ENCODE results near the gene OR52E4.

OR52E4 gene

DNA sequence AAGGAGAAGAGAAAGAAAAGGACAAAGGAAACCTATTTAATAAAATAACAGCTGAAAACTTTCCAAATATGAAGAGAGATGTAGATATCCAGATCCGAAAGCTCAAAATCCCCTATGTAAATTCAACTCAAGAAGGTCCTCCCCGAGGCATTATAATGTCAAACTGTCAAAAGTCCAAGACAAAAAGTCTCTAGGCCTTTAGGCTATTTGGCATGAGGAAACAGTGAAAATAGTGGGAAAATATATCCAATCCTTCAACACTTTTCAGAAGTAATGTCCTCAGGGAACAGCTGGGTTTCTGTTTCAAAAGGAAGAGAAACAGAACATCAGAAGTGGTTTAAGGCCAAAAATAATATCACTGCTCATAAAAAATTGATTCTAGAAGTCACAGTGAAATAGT is 1.9 kb upstream of the OR52E4 start:
- H3K36me3 ChIP-seq = no peaks in the 10 kb centered on the region
- no peaks in the 10 kb centered on the region for H3K4me1 ChIP-seq (ENCODE audit: control insufficient read depth in 1 of 2, insufficient read depth in 1 of 2, low read depth in 1 of 2, low read length in 1 of 2)
- H3K27ac ChIP-seq = no peak overlapping the region
- no peaks in the 10 kb centered on the region for H3K27me3 ChIP-seq
- H3K9me3 ChIP-seq = no peaks in the 10 kb centered on the region
- H3K4me3 ChIP-seq (ENCODE audit: low read depth in 1 of 2, low read length in 1 of 2) = no peak overlapping the region
- TF ChIP-seq, protein P1, sequence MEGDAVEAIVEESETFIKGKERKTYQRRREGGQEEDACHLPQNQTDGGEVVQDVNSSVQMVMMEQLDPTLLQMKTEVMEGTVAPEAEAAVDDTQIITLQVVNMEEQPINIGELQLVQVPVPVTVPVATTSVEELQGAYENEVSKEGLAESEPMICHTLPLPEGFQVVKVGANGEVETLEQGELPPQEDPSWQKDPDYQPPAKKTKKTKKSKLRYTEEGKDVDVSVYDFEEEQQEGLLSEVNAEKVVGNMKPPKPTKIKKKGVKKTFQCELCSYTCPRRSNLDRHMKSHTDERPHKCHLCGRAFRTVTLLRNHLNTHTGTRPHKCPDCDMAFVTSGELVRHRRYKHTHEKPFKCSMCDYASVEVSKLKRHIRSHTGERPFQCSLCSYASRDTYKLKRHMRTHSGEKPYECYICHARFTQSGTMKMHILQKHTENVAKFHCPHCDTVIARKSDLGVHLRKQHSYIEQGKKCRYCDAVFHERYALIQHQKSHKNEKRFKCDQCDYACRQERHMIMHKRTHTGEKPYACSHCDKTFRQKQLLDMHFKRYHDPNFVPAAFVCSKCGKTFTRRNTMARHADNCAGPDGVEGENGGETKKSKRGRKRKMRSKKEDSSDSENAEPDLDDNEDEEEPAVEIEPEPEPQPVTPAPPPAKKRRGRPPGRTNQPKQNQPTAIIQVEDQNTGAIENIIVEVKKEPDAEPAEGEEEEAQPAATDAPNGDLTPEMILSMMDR (IDR thresholded peaks at IDR 0.05) = no peak

DNA sequence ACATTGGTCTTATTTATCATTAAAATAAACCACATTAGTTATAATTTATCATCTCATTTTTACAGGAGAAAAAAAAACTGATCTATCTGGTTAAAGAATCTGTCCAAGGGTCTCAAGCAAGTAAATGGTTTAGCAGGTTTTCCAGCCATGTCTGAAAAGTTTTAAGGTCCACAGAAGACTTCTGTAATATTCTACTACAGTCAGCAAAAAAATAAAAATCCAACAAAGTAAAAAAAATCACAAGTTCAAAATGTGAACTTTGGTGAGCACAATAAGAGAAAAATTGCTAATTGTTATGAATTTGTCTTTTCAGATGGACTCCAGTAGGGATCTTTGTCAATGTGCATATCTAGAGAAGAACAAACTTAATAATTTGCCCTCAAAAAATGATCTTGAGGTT is 1.3 kb downstream of the OR52E4 start:
- no peaks in the 10 kb centered on the region for H3K27me3 ChIP-seq
- no peaks in the 10 kb centered on the region for H3K36me3 ChIP-seq
- H3K27ac ChIP-seq = no peak overlapping the region
- no peaks in the 10 kb centered on the region for H3K4me1 ChIP-seq (ENCODE audit: control insufficient read depth in 1 of 2, insufficient read depth in 1 of 2, low read depth in 1 of 2, low read length in 1 of 2)
- TF ChIP-seq, protein P1 (IDR thresholded peaks at IDR 0.05) = no peak
- no peaks in the 10 kb centered on the region for H3K9me3 ChIP-seq
- H3K4me3 ChIP-seq (ENCODE audit: low read depth in 1 of 2, low read length in 1 of 2) = no peak overlapping the region

DNA sequence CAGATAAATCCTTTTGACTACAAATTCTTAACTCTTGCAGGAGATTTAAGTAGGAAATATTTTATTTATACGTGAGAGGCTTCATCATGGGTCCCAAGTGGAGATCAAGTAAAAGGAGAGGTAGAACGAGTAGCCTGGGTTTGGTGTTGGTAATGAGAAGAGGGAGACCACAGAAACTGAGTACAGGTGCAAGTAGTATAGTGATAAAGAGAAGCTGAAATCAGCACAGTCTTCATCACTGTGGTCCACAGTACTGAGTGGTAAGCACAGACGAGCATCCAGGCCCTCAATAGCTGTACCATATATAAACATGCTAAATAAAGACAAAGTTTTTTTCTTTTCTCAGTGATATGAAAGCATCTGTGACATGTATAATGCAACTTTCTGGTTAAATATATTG is 6.7 kb downstream of the OR52E4 start:
- TF ChIP-seq, protein P1 (IDR thresholded peaks at IDR 0.05) = no peak
- H3K9me3 ChIP-seq = no peaks in the 10 kb centered on the region
- H3K27ac ChIP-seq = no peak overlapping the region
- no peaks in the 10 kb centered on the region for H3K36me3 ChIP-seq
- H3K27me3 ChIP-seq = no peaks in the 10 kb centered on the region
- H3K4me3 ChIP-seq (ENCODE audit: low read depth in 1 of 2, low read length in 1 of 2) = no peak overlapping the region
- no peaks in the 10 kb centered on the region for H3K4me1 ChIP-seq (ENCODE audit: control insufficient read depth in 1 of 2, insufficient read depth in 1 of 2, low read depth in 1 of 2, low read length in 1 of 2)

DNA sequence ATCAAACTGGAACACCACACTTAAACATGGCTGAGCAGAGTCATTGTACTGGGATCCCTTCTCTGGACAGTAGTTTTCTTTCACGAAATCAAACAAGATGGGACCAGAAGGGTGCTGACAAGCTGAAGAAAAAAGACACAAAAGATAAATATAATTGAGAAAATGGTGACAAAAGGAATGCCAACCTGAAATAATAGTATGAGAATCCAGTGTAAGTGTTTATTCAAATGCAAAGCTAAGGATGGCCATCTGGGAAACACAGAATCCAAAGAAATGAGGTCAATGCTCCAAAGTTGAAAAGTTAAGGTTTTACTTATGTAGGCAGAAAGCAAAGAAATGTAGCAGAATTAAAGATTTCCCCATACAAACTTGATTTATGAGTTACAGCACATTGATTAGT is 7.2 kb downstream of the OR52E4 start:
- H3K4me3 ChIP-seq (ENCODE audit: low read depth in 1 of 2, low read length in 1 of 2) = no peak overlapping the region
- TF ChIP-seq, protein P1 (IDR thresholded peaks at IDR 0.05) = no peak
- H3K9me3 ChIP-seq = no peaks in the 10 kb centered on the region
- no peaks in the 10 kb centered on the region for H3K27me3 ChIP-seq
- H3K4me1 ChIP-seq (ENCODE audit: control insufficient read depth in 1 of 2, insufficient read depth in 1 of 2, low read depth in 1 of 2, low read length in 1 of 2) = no peaks in the 10 kb centered on the region
- H3K27ac ChIP-seq = no peak overlapping the region
- no peaks in the 10 kb centered on the region for H3K36me3 ChIP-seq

DNA sequence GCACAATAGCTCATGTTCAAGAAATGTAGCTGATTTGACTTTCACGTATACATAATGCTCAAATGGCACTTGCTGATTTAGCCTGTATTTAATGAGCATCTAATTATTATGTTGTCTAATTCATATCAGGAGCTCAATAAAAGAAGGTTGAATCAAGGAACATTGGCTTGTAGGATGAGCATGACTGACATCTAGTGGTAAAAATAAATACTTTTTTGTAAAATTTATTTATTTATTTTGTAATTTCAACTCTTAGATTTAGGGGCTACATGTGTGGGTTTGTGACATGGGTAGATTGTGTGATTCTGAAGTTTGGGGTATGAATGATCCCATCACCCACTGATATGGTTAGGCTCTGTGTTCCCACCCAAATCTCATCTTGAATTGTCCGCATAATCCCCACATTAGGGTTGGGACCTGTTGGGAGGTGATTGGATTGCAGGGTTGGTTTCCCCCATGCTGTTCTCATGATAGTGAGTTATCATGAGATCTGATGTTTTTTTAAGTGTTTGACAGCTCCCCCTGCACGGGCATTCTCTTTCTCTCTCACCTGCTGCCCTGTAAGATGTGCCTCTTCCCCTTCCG is 10.9 kb downstream of the OR52E4 start:
- Histone ChIP-seq H3K27me3 (no peaks in the 10 kb centered on the region), H3K36me3 (no peaks in the 10 kb centered on the region), H3K27ac (no peak overlapping the region), H3K4me1 (ENCODE audit: control insufficient read depth in 1 of 2, insufficient read depth in 1 of 2, low read depth in 1 of 2, low read length in 1 of 2) (no peaks in the 10 kb centered on the region), H3K4me3 (ENCODE audit: low read depth in 1 of 2, low read length in 1 of 2) (no peak overlapping the region), H3K9me3 (no peaks in the 10 kb centered on the region)
- TF ChIP-seq, protein P1 (IDR thresholded peaks at IDR 0.05) = no peak

DNA sequence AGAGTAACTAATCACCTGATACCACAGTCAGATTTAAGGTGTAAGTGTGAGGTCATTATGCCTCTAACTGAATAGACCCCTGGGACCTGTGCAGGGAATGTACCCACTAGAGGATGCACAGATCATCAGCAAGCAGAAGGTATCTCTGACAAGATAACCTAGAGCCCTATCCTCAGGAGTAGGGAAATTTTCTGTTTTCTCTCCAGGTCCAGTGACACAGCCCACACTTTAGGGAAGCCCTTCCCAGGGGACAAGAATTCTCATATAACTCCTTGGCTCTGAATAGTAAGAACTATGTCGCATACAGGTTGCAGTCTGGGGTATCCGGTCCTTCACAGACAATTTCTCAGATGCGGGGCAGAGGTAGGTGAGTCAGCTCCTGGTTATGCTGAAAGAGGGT is 12.5 kb downstream of the OR52E4 start, which contains the start of gene OR52E5:
TSS of gene OR52E5 (plus strand) at position 301 of the 400 bp plus-strand sequence. CDS start 7,569 bp downstream, outside the sequence.
- Histone ChIP-seq H3K4me3 (ENCODE audit: low read depth in 1 of 2, low read length in 1 of 2) (no peak within 1 kb of the TSS), H3K36me3 (no peaks in the 10 kb centered on the region), H3K27me3 (no peaks in the 10 kb centered on the region), H3K27ac (no peak within 1 kb of the TSS), H3K4me1 (ENCODE audit: control insufficient read depth in 1 of 2, insufficient read depth in 1 of 2, low read depth in 1 of 2, low read length in 1 of 2) (no peaks in the 10 kb centered on the region), H3K9me3 (no peaks in the 10 kb centered on the region)
- TF ChIP-seq, protein P1 (IDR thresholded peaks at IDR 0.05) = no peak

All from neutrophil (primary cell).